ENCODE results near the gene ADAM10.
"Not testable (repeated sequence)": the region's sequence is repeated elsewhere in the genome, so short reads cannot be mapped to it uniquely, and the experiment has no call there.

Gene ADAM10

GRCh38 chr15:58677426-58677825 lies 72.1 kb downstream of the ADAM10 start:
- no peak for DNase-seq (ENCODE audit: low read depth in 2 of 2, low spot score in 1 of 2)

DNA sequence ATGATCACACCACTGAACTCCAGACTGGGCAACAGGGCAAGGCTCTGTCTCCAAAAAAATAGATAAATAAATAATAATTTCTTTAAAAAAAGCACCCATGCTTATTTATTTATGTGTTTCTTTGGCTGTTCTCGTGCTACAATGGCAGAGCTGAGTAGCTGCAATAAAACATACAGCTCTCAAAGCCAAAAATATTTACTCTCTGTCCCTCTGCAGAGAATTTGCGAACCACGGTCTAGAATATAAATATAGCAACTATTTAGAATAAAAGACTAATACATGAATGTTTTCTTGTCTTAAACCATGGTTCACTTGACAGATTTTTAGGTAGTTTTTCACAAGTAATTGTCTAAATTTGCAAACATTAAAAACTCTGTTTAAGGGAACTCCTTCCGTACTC lies 72.7 kb downstream of the ADAM10 start:
- DNase-seq (ENCODE audit: low read depth in 2 of 2, low spot score in 1 of 2), result no peak

DNA sequence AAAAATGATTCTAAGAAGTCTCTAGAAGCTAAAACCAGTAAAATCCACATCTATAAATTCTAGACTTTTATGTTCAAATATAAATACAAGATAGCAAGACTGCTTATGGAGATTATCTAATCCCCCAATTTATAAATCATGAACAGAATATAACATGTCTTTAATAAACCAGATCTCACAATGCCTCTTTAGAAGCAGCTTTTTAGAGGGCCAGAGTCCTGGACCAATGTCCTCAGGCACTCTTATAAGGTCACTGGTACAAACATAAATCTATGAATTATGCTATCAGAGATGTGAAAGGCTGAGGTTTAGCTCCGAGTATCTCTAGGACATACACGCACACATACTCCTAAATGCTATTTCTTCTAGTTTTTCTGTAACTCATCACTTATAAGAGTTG lies 78.3 kb downstream of the ADAM10 start:
- DNase-seq (ENCODE audit: low read depth in 2 of 2, low spot score in 1 of 2), result no peak

DNA sequence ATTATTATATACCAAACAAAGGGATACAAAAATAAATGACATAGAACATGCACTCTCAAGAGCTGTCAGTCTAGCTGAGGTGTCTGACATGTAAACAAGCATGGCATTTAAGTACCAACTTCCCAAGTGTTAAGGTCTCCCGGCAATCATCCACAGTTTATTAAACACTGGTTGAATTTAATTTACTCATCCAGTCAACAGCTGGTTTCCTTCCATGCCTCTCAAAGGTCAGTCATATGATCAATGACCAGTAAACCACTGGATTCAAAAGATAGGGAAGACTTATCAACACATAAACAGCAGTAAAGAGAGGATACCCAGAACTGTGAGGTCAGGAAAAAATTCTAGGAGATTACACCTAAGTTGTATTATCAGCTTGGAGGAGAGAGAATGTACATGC lies 80.4 kb downstream of the ADAM10 start:
- DNase-seq (ENCODE audit: low read depth in 2 of 2, low spot score in 1 of 2), result no peak

GRCh38 chr15:58666957-58667356 lies 82.5 kb downstream of the ADAM10 start:
- DNase-seq (ENCODE audit: low read depth in 2 of 2, low spot score in 1 of 2), result no peak

GRCh38 chr15:58665672-58666071 lies 83.8 kb downstream of the ADAM10 start:
- no peak for DNase-seq (ENCODE audit: low read depth in 2 of 2, low spot score in 1 of 2)

DNA sequence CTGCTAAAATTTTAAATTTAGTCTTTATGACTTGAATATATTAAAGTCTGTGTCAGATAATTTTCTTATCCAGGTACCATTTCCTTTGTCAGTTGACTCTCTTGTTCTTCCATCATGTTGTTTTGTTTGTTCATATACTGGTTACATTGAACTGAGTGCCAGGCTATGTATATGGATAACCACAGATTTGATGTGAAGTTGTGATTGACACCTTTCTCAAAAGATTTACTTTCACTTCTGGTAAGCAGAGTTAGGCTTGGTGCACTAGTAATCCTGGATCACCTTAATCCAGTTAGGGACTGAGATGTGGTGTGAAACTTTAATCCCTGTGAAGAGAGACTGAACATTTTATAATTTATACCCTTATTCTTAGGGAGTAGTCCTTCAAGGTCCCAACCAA lies 99.4 kb downstream of the ADAM10 start:
- DNase-seq (ENCODE audit: low read depth in 2 of 2, low spot score in 1 of 2), result no peak

GRCh38 chr15:58649175-58649574 lies 100.3 kb downstream of the ADAM10 start:
- DNase-seq (ENCODE audit: low read depth in 2 of 2, low spot score in 1 of 2), result no peak

GRCh38 chr15:58643996-58644395 lies 105.5 kb downstream of the ADAM10 start:
- DNase-seq (ENCODE audit: low read depth in 2 of 2, low spot score in 1 of 2), result no peak

- DNase-seq (ENCODE audit: low read depth in 2 of 2, low spot score in 1 of 2), result no peak
These were observed 107.8 kb downstream of the ADAM10 start for GRCh38 chr15:58641660-58642059.

DNA sequence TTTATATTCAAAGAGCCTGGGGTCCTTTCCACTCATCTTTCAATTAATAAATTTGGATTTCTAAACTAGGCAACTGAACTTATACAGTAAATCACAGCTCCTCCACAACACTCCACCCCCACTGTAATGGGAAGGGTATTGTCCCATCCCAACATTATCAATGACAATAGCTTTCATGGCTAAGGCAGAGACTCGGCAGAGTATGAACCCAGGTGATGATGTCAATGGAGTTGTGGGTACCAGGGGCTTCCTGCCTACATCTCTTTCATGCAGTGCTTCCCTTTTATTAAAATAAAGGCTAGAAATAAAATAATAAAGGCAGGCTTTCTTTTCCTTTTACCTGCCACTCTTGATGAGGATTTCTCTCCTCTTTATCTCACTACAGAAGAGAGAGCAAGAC lies 109.5 kb downstream of the ADAM10 start:
- DNase-seq (ENCODE audit: low read depth in 2 of 2, low spot score in 1 of 2), result no peak

GRCh38 chr15:58639002-58639756 lies 110.3 kb downstream of the ADAM10 start:
- no peak for DNase-seq (ENCODE audit: low read depth in 2 of 2, low spot score in 1 of 2)

DNA sequence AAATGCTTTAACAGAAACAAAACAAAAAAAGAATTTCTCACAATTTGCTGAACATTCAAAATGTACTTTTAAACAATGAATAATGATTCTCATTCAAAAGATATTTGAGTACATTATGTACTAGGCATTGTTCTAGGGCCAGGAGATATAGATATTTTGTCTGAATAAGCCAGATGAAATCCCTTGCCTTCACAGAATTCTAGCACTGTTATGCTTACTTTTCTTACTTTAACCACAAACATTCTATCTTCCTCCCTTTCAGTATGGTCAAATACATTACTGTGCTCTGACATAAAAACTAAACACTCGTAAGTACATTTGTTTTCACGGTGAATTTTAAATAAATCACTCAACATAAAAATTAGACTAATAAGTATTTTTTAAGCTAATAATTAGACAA lies 116.7 kb downstream of the ADAM10 start:
- DNase-seq (ENCODE audit: low read depth in 2 of 2, low spot score in 1 of 2), result no peak

- no peak for DNase-seq (ENCODE audit: low read depth in 2 of 2, low spot score in 1 of 2)
These were observed 118.2 kb downstream of the ADAM10 start for GRCh38 chr15:58631319-58631718.

GRCh38 chr15:58629625-58630024 lies 119.9 kb downstream of the ADAM10 start:
- no peak for DNase-seq (ENCODE audit: low read depth in 2 of 2, low spot score in 1 of 2)

GRCh38 chr15:58628206-58628947 lies 121.1 kb downstream of the ADAM10 start:
- DNase-seq (ENCODE audit: low read depth in 2 of 2, low spot score in 1 of 2), result no peak

DNA sequence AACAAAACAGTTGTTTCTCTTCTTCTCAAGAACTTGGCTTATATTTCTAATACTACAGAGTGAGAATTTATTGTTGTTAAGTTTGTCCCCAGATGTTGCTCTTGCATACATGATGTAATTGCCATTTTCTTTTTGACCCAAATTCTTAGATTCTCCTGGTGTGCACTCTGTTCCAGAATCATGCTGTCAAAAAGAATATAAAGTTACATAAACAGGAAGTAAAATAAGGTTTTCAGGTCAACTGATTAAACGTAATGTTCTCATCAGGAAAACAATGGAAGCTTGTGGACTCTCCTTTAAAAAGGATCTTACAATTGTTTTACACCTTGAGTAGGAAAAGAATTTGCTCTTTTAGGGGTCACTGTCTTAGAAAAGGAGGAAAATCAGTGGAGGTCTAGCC lies 121.8 kb downstream of the ADAM10 start:
- DNase-seq (ENCODE audit: low read depth in 2 of 2, low spot score in 1 of 2), result no peak

- DNase-seq (ENCODE audit: low read depth in 2 of 2, low spot score in 1 of 2), result no peak
These were observed 122.5 kb downstream of the ADAM10 start for GRCh38 chr15:58627046-58627445.

DNA sequence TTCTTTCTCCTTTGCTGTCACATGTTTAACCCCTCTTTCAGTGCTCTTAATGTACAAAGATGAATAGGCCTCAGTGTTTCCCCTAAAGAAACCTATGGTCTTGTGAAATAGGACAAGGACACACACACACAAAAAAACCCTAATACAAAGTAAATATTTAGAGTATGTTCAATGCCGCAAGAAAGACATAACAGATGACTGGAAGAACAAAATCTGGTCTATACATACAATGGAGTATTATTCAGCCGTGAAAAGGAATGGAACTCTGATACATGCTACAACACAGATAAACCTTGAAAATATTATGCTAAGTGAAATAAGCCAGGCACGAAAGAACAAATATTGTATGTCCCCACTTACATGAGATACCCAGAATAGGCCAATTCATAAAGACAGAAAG lies 123.1 kb downstream of the ADAM10 start:
- DNase-seq (ENCODE audit: low read depth in 2 of 2, low spot score in 1 of 2), result no peak

GRCh38 chr15:58622877-58623276 lies 126.6 kb downstream of the ADAM10 start:
- no peak for DNase-seq (ENCODE audit: low read depth in 2 of 2, low spot score in 1 of 2)

- not testable (repeated sequence) for DNase-seq (ENCODE audit: low read depth in 2 of 2, low spot score in 1 of 2)
These were observed 129.2 kb downstream of the ADAM10 start for GRCh38 chr15:58620268-58620667.

DNA sequence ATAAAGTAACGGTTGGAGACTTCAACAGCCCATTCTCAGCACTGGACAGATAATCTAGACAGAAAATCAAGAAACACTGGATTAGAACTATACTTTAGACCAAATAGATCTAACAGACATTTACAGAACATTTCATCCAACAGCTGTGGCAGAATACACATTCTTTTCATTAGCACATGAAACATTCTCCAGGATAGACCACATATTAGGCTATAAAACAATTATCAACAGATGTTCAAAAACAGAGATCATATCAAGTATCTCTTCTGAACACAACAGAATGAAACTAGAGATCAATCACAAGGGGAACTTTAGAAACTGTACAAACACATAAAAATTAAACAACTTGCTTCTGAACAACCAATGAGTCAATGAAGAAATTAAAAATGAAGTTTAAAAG lies 133.3 kb downstream of the ADAM10 start:
- no peak for DNase-seq (ENCODE audit: low read depth in 2 of 2, low spot score in 1 of 2)
